HG03135 (cell line): ENCODE results near the gene WNT1.

Experiments used
- ATAC-seq: cut with Tn5 transposase; IDR thresholded peaks from one replicate; pipeline ENCODE4 v1.9.1; 2021; ENCODE audit warnings: mild to moderate bottlenecking, moderate library complexity; ENCODE audit not compliant: unreplicated experiment

WNT1 gene

DNA sequence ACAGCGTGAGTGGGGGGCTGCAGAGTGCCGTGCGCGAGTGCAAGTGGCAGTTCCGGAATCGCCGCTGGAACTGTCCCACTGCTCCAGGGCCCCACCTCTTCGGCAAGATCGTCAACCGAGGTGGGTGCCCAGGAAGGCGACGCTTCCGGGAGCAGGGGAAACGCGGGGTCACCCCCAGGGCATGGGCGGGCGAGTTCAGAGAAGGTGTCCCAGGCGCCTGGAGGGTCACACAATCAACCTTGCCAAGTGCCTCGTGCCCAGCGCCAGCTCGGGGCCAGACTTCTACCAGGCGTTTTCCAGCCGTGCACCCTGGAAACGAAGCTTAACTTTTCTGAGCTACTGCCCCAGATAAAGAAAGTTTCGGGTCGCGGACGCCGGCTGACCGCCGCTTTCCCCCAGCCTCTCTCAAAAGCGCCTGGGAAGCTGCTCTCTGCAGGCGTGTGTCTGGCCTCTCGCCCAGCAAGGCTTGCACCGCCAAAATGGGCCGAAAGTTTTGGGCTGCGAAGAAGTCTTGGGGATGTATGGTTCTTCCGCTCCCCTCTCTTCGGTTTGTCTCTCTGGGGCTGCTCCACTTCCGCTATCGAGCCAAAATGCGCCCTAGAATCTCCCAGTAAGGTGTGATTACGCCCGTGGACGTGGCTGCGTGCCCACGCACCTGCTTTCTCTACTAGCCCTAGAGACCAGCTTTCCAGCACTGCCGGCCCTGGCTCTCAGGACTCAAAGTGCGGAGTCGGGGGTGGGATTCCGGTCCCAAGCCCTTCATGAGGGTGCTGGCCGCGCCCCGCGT lies 1.7 kb downstream of the WNT1 start:
- no peak for ATAC-seq

DNA sequence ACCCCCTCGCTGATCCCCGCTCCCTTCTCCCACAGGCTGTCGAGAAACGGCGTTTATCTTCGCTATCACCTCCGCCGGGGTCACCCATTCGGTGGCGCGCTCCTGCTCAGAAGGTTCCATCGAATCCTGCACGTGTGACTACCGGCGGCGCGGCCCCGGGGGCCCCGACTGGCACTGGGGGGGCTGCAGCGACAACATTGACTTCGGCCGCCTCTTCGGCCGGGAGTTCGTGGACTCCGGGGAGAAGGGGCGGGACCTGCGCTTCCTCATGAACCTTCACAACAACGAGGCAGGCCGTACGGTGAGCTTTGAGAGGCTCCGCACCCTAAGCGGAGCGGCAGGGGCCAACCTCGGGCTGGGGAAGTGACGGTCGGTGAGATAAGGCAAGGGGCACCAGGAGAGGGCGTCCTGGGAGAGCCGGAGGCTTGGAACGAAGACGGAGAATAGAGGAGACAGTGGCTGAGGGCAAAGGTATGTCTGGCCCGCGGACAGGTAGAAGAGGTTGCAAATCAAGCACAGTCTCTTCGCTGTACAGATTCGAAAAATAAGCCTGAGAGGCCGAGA lies 2.3 kb downstream of the WNT1 start:
- ATAC-seq, result no peak

DNA sequence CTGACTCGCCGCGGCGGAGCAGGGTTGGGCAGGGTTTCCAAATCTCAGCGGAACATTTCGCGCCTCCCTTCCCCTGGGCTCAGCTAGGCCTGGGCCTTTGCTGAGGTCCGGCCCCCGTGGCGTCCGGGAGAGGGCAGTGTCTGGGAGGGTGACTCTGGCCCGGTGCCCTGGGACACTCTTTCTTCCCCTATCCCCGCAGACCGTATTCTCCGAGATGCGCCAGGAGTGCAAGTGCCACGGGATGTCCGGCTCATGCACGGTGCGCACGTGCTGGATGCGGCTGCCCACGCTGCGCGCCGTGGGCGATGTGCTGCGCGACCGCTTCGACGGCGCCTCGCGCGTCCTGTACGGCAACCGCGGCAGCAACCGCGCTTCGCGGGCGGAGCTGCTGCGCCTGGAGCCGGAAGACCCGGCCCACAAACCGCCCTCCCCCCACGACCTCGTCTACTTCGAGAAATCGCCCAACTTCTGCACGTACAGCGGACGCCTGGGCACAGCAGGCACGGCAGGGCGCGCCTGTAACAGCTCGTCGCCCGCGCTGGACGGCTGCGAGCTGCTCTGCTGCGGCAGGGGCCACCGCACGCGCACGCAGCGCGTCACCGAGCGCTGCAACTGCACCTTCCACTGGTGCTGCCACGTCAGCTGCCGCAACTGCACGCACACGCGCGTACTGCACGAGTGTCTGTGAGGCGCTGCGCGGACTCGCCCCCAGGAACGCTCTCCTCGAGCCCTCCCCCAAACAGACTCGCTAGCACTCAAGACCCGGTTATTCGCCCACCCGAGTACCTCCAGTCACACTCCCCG lies 3.0 kb downstream of the WNT1 start:
- ATAC-seq, result no peak

DNA sequence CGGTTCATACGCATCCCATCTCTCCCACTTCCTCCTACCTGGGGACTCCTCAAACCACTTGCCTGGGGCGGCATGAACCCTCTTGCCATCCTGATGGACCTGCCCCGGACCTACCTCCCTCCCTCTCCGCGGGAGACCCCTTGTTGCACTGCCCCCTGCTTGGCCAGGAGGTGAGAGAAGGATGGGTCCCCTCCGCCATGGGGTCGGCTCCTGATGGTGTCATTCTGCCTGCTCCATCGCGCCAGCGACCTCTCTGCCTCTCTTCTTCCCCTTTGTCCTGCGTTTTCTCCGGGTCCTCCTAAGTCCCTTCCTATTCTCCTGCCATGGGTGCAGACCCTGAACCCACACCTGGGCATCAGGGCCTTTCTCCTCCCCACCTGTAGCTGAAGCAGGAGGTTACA lies 3.6 kb downstream of the WNT1 start:
- no peak for ATAC-seq

DNA sequence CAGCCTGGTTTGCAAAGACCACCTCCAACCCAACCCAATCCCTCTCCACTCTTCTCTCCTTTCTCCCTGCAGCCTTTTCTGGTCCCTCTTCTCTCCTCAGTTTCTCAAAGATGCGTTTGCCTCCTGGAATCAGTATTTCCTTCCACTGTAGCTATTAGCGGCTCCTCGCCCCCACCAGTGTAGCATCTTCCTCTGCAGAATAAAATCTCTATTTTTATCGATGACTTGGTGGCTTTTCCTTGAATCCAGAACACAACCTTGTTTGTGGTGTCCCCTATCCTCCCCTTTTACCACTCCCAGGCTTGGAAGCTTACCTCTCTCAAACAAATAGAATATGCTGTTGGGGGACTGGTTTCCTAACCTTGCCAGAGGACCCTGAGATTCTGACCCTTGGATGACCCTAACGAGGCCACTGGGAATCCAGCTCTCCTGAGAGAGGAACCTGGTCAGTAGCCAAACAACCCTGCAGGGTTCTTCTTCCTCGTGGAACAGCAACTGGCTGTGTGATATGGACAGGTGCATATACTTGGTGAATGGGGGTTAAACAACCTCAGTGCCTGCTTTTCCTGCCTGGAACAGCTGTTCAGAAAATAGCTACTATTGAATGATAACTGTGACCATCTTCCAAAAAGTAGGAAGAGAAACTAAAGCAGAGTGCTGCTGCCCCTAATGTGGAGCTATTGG lies 4.4 kb downstream of the WNT1 start:
- no peak for ATAC-seq

DNA sequence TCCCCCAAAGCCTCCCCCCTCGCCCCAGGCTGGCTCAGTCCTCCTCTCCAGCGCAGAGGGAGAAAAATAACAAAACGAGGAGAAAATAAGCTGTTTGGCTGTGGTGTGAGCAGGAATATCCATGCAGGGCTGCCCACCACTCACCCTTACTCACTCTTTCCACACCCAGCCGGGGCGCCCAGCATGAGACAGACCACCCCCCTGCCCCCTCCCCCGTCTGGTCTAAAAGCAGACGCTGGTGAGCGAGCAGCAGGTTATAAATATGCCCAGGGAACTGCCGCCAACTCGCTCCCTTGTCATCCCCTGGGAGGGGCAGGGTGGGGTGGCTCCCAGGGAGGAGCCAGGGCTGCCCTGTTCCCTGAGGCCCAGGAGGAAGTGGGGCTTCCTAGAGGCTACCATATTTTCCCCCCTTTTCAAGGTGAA lies 7.4 kb downstream of the WNT1 start:
- no peak for ATAC-seq

DNA sequence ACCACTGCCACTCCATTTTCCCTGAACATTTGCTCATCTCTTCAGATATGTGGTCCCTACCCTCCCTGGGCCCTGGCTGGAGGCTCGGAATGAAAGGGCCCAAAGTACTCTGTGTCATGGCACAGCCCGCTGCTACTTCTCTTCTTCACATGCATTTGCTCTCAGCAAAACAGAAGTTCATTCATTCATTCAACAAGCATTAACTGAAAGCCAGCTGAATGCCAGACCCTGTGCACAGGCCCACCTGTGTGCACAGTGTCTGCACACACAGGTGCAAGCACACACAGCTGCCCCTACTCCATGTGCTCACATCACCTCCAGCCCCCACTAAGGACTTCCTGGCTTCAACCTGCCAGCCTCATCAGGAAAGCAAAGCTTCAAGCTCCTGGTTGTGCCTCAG lies 7.8 kb downstream of the WNT1 start:
- ATAC-seq, result no peak

DNA sequence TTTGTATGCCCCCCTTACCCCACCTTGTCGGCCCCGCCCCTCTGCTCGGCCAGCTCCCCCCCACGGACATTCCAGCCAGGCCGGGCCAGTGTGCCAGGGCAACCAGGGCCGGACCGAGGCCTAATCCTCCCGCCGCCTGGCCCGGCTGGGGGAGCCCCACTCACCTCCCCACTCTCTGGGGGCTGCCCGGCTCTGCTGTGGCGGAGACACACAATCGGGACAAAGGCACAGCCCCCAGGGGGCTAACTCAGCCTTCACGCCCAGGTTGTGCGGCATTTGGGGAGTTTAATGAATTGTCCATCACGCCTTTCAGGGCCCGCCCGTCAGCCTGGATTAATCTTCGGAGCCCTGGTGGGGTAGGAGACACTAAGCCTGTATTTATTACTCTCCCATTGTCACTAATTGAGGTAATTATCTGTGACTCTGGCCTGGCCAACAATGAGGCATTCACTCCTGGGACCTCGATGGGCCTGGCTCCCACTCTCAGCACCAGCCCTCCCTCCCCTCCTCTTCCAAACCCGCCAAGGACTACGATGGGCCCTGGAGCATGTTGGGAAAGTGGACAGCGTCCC lies 8.7 kb downstream of the WNT1 start:
- no peak for ATAC-seq

DNA sequence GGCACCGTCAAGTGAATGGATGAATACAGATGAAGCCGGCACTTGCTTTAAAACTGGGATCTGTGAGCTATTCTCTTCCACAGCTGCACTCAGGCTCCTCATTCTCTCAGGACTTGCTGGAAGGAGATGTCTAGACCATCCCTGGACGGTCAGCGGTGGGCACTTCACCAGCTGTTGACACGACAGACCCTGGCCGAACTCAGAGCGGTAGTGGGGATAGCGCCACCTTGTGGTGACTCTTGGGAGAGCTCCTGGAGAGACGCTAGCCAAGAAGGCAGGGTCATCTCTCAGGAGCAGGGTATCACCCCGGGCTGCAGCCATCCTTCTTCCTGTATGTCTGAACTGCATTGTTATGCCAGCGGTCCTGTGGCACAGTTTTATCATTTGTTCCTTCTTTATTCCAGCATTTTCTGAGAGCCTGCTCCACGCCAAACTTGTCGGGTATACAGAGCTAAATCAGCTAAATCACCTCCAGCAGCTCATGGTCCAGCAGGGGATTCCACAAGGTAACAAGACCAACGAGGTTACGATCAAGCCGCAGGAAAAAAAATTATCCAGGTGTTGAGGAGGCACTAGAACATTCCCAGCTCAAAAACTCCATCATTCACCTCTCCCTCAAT lies 10.0 kb downstream of the WNT1 start:
- no peak for ATAC-seq

DNA sequence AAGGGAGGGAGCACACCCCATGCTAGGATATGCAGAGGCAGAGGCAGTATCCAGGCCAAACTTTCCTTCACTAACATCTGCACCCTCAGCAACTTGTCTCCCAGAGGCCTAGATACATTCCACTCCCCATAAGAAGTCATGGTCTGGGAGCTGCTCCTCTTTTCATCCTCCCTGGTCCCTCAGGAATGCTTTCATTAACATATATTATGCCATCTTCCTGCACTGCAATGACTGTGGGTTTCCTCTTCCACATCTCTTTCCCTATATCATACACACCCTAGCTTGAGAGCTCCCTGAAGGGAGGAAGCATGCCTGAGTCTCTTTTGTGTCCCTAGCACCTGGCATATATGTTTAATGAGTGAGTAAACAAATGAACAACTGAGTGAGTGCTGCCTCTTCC lies 12.4 kb downstream of the WNT1 start:
- ATAC-seq, result no peak

DNA sequence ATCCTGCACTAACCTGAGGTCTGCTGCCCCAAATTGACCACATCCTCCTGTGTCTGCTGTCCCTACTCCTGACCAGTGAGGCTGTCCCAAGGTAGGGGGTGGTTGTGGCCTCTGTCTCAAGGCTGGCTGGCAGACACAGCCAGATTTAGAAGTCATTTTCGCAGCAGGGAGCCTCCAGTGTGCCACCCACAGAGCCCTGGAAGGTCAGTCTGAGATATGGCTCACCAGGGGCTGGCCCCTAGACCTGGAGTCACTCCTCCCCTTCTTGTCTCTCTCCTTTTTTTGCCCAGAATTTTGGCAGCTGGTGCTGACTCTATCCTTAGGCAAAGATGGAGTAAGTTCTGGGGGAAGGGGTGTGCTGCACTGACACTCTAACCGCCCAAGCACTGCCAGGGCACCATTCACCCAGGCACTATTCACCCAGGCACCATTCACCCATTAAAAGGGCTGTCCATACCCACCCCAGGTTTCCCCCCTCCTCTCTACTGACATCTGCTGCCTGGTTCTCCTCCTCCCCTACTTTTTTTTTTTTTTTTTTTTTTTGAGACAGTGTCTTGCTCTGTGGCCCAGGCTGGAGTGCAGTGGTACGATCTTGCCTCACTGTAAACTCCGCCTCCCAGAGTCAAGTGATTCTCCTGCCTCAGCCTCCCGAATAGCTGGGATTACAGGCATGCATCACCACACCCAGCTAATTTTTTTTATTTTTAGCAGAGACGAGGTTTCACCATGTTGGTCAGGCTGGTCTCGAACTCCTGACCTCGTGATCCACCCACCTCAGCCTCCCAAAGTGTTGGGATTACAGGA lies 13.3 kb downstream of the WNT1 start:
- no peak for ATAC-seq

DNA sequence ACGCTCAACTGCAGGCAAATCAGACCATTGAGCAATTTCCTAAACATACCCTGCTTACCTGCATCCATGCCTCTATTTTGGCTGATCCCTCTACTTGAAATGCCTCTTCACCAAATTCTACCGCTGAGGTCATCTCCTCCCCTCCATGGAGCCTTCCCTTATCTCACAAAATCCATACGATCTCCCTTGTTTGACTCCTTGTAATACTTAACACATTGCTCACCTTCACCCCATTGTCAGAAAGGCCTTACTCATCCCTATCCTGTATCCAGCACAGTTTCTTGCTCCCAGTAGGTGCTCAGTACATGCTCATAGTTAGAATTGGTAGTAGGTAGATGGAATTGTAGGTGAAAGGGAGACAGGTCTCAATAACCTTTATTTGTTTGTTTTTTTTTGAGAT lies 15.7 kb downstream of the WNT1 start:
- ATAC-seq, result no peak

DNA sequence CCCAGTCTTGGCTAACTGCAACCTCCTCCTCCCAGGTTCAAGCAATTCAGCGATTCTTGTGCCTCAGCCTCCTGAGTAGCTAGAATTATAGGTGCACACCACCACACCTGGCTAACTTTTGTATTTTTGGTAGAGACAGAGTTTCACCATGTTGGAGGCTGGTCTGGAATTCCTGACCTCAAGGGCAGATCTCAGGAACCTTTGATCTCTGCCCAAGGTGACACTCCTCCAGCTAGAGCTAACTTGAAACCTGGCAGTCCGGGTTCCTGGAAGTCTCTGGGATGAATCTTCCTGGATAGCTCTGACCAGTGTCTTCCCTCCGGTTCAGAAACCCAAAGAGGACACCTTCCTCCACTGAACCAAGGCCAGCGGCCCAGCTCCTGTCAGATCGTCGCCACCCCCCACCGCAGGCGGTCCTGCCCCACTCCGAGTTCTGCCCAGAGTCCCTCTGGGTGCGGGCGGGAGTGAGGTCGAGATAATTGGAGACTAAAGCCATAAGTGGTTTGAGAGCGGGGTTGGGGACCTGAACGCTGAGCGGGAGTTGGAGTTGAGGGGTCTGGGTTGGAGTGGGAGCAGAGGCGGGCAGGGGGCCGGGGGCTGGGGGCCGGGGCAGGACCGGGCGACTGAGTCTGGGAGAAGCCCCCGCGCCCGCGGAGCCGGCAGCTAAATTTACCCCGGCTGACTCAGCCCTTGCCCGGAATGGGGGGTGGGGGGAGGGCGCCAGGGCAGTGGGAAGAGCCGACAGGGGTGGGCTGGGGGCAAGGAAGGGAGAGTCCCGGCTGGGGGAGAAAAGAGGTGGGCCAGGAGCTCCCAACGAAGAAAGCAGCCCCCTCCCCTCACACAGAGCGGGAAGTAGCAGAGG lies 16.3 kb downstream of the WNT1 start:
- no peak for ATAC-seq

DNA sequence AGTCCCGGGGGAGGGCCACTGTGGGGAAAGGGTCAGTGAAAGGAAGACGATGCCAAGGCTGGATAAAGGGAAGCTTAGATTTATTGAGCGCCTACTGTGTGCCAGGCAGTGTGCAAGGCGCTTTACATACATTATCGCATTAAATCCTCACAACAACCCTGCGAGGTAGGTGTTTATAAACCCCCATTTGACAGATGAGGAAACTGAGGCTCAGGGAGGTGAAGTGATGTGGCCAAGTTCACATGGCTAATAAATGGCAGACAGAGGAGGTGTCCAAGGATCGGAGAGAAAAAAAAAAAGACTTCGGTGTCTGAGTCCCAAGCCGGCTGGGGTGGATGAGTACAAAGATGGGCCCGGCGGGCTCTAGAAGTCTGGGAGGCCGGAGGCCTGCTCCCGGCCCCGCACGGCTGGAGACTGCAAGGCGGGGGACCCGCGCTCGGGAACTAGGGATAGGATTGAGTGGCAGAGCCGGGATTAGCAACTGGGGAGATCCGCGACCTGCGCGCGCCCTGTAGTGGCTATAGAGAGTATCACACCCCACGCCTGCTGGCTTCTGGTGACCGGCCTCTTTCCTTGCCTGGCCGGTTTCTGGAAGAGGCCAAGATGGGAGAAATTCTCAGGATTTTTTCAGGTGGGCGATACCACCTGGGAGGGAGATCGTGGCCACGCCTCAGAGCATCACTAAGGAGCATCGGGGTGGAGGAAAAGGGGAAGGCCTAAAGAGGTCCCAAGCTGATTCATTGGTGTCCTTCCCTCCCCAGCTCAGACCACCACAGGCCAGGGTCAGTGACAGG lies 17.2 kb downstream of the WNT1 start:
- ATAC-seq, result no peak

DNA sequence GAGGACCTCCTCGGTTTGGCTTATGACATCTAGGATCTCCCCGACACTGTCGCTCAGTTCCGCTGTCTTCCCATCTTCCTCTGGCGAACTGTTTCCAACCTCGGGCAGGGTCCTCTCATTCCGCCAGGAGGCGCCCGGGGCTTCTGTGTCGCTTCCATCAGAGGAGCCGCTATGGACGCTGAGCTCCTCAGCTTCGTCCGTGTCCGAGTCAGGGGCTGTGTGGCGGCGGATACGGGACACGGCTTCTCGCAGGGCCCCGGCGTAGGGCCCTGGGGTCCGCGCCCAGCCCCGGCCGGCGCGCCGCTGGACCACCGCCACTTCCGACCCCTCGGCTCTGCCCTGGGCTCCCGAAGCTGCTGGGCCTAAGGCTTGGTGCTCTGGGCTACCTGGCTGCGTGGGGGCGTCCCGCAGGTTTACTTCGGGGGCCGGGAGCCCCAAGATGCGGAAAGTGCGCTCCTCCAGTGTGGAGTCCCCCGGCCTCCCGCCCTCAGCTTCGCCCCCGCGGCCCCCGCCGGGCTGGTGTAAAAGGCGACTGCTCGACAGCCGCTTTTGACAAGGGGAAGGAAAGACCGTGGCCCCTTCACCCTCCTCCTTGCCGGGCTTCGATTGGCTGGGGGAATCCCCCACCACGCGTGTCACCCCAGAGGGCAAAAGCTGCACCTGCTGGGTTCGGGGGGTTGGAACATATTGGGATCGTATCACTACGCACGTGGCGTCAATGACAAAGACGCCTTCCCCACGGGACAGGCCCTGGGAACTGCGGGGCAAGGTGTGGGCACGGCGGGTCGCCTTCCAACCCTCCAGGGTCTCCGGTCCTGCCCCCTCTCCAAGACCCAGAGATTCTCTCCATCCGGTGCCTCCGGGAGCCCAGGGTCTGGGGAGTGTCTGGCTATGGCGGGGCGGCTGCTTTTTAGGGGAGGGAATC lies 18.9 kb downstream of the WNT1 start:
- ATAC-seq, result no peak

DNA sequence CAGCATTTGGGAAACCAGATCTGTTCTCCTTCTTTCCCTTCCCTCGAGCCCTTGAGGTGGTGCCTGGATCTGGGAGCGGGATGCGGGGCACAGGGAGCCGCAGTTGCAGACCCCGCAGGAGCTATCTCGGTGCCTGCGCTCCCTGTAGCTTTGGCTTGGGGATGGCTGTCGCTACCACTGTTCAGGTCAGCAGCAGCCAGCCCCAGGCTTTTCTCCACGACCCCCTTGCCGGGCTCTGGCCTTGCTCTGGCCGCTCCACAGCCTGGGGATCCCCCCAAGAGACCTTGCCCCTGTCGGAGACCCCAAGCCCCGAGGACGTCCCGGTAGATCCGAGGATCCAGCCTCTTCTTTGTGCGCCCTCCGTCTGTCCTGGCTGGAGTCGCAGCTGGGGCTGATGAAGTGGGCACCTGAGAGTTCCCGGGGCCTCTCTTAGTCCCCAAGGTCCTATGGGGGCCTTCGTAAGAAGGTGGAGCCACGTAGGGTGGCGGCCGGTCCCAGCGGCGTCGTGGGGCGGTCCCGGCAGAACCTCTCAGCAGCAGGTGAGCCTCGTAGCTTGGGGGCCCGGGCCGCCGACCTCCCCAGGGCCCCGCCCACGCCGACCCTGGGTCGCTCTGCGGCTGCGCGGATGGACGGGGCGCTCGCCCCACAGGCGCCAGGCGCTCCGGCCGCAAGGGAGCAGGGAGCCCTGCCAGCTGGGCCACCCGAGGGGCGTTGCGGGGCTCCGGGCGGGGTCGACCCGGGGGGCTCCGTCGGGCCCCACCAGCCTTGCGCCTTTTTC lies 19.8 kb downstream of the WNT1 start:
- ATAC-seq, result no peak
